Measurements from ENCODE around the gene ADGRG1.

ADGRG1 gene

GRCh38 chr16:57683636-57684545 lies 55.5 kb downstream of the ADGRG1 start:
- no peak for DNase-seq (ENCODE audit: low read depth)

- no peak for DNase-seq (ENCODE audit: low read depth)
Measured at GRCh38 chr16:57684626-57685358, 56.4 kb downstream of the ADGRG1 start.

- DNase-seq (ENCODE audit: low read depth) = no peak
Measured at GRCh38 chr16:57685633-57686032, 57.2 kb downstream of the ADGRG1 start.

GRCh38 chr16:57686577-57686976 lies 58.1 kb downstream of the ADGRG1 start:
- DNase-seq (ENCODE audit: low read depth) = no peak

- DNase-seq (ENCODE audit: low read depth) = no peak
Measured at GRCh38 chr16:57687363-57687929, 59.0 kb downstream of the ADGRG1 start.

GRCh38 chr16:57688487-57688986 lies 60.1 kb downstream of the ADGRG1 start:
- DNase-seq (ENCODE audit: low read depth) = no peak

GRCh38 chr16:57688987-57689761 lies 60.7 kb downstream of the ADGRG1 start:
- no peak for DNase-seq (ENCODE audit: low read depth)

- no peak for DNase-seq (ENCODE audit: low read depth)
Measured at GRCh38 chr16:57689762-57690558, 61.5 kb downstream of the ADGRG1 start.

- no peak for DNase-seq (ENCODE audit: low read depth)
Measured at GRCh38 chr16:57690782-57691471, 62.5 kb downstream of the ADGRG1 start.

GRCh38 chr16:57692636-57693035 lies 64.2 kb downstream of the ADGRG1 start:
- DNase-seq (ENCODE audit: low read depth) = no peak

GRCh38 chr16:57693550-57693949 lies 65.1 kb downstream of the ADGRG1 start:
- no peak for DNase-seq (ENCODE audit: low read depth)

GRCh38 chr16:57694231-57694724 lies 65.8 kb downstream of the ADGRG1 start:
- DNase-seq (ENCODE audit: low read depth) = no peak

GRCh38 chr16:57694725-57695679 lies 66.6 kb downstream of the ADGRG1 start, which contains the start of gene DRC7:
Gene DRC7, plus strand, starts transcription at chr16:57694806. Its CDS starts 3,144 bp downstream, at chr16:57697950.
- no peak for DNase-seq (ENCODE audit: low read depth)

- no peak for DNase-seq (ENCODE audit: low read depth)
Measured at GRCh38 chr16:57695680-57696069, 67.2 kb downstream of the ADGRG1 start.

GRCh38 chr16:57696240-57696639 lies 67.8 kb downstream of the ADGRG1 start:
- DNase-seq (ENCODE audit: low read depth) = no peak

- no peak for DNase-seq (ENCODE audit: low read depth)
Measured at GRCh38 chr16:57697896-57698537, 69.6 kb downstream of the ADGRG1 start.

GRCh38 chr16:57698812-57699405 lies 70.5 kb downstream of the ADGRG1 start:
- DNase-seq (ENCODE audit: low read depth) = no peak

GRCh38 chr16:57699481-57699880 lies 71.1 kb downstream of the ADGRG1 start:
- no peak for DNase-seq (ENCODE audit: low read depth)
